Fibroblast of lung (primary cell): Measurements from ENCODE around the gene COL24A1.

ENCODE experiments used
- EZH2 ChIP-seq: IDR thresholded peaks from 2 replicates; pipeline ENCODE4 v1.5.1; 2012; ENCODE audit warnings: low read length, control low read depth, mild to moderate bottlenecking; ENCODE audit errors: missing control alignments
- TF ChIP-seq, protein P1 (sequence below), 2 donors: IDR thresholded peaks in 1 of 2; conservative IDR thresholded peaks in 1 of 2; 1 replicate in 1 of 2; 2 replicates in 1 of 2; pipeline ENCODE4 v1.5.1; 2011 to 2012; ENCODE audit warnings: low read length in 2 of 2, control low read depth in 1 of 2, inconsistent platforms in 1 of 2, low read depth in 1 of 2, mild to moderate bottlenecking in 1 of 2

GRCh38 chr1:85894651-85895050, 261.9 kb downstream of the COL24A1 start:
- TF ChIP-seq EZH2, result no peak
- TF ChIP-seq, protein P1, sequence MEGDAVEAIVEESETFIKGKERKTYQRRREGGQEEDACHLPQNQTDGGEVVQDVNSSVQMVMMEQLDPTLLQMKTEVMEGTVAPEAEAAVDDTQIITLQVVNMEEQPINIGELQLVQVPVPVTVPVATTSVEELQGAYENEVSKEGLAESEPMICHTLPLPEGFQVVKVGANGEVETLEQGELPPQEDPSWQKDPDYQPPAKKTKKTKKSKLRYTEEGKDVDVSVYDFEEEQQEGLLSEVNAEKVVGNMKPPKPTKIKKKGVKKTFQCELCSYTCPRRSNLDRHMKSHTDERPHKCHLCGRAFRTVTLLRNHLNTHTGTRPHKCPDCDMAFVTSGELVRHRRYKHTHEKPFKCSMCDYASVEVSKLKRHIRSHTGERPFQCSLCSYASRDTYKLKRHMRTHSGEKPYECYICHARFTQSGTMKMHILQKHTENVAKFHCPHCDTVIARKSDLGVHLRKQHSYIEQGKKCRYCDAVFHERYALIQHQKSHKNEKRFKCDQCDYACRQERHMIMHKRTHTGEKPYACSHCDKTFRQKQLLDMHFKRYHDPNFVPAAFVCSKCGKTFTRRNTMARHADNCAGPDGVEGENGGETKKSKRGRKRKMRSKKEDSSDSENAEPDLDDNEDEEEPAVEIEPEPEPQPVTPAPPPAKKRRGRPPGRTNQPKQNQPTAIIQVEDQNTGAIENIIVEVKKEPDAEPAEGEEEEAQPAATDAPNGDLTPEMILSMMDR (conservative IDR thresholded peaks at IDR 0.05 in 1 of 2, IDR thresholded peaks at IDR 0.05 in 1 of 2; ENCODE audit: low read depth in 1 of 2, low read length in 2 of 2), result peak; percentile 59 to 68
